ENCODE data around the gene RASEF. TPM values are rescaled to one million over a fixed set of nuclear protein-coding genes. Genes with fewer than 3 reads are reported as not detected.

RASEF gene
- polyA plus RNA-seq, 2 of the 4 experiments (the other 2 are of a cell fraction): 5.1 to 8.8 TPM

DNA sequence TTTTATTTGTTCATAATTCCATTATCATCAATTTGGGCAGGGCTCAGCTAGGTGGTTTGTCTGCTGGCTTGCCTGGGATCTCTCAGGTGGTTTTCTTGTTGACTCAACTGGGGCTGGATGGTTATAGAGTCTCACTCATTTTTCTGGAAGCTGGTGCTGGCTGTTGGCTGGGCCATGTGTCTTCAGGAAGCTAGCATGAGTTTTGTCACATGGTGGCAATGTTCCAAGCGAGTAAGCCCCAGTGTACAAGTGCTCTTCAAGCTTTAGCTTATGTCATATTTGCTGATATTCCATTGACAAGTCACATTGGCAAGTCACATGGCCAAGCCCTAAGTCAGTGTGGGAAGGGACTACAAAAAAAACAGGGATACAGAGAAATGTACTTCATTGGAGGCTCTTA, 2.3 kb upstream of the RASEF start:
- TF ChIP-seq ZNF302 (CRISPR knock-in tag; IDR thresholded peaks at IDR 0.05) (no peak), ZSCAN20 (CRISPR knock-in tag; IDR thresholded peaks at IDR 0.05) (no peak), HDAC2 (IDR thresholded peaks at IDR 0.05) (no peak), ZFP36 (IDR thresholded peaks at IDR 0.05; ENCODE audit: borderline replicate concordance, partially characterized antibody) (no peak), RAD21 (conservative IDR thresholded peaks at IDR 0.05 in 1 of 2, IDR thresholded peaks at IDR 0.05 in 1 of 2) (no peak), NFE2L2 (conservative IDR thresholded peaks at IDR 0.05; ENCODE audit: low read length) (no peak), GATA3 (IDR thresholded peaks at IDR 0.05; ENCODE audit: borderline replicate concordance) (no peak), JUN (IDR thresholded peaks at IDR 0.05) (no peak), TP53 (CRISPR knock-in tag; IDR thresholded peaks at IDR 0.05) (no peak), SREBF2 (IDR thresholded peaks at IDR 0.05) (no peak), FOSL2 (IDR thresholded peaks at IDR 0.05) (no peak), FOSL2 (CRISPR knock-in tag; IDR thresholded peaks at IDR 0.05) (no peak), MYC (IDR thresholded peaks at IDR 0.05; ENCODE audit: borderline replicate concordance, low read length) (no peak), FOXS1 (CRISPR knock-in tag; IDR thresholded peaks at IDR 0.05) (no peak)
- TF ChIP-seq, protein P1, sequence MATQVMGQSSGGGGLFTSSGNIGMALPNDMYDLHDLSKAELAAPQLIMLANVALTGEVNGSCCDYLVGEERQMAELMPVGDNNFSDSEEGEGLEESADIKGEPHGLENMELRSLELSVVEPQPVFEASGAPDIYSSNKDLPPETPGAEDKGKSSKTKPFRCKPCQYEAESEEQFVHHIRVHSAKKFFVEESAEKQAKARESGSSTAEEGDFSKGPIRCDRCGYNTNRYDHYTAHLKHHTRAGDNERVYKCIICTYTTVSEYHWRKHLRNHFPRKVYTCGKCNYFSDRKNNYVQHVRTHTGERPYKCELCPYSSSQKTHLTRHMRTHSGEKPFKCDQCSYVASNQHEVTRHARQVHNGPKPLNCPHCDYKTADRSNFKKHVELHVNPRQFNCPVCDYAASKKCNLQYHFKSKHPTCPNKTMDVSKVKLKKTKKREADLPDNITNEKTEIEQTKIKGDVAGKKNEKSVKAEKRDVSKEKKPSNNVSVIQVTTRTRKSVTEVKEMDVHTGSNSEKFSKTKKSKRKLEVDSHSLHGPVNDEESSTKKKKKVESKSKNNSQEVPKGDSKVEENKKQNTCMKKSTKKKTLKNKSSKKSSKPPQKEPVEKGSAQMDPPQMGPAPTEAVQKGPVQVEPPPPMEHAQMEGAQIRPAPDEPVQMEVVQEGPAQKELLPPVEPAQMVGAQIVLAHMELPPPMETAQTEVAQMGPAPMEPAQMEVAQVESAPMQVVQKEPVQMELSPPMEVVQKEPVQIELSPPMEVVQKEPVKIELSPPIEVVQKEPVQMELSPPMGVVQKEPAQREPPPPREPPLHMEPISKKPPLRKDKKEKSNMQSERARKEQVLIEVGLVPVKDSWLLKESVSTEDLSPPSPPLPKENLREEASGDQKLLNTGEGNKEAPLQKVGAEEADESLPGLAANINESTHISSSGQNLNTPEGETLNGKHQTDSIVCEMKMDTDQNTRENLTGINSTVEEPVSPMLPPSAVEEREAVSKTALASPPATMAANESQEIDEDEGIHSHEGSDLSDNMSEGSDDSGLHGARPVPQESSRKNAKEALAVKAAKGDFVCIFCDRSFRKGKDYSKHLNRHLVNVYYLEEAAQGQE (IDR thresholded peaks at IDR 0.05): no peak
- TF ChIP-seq, protein P2, sequence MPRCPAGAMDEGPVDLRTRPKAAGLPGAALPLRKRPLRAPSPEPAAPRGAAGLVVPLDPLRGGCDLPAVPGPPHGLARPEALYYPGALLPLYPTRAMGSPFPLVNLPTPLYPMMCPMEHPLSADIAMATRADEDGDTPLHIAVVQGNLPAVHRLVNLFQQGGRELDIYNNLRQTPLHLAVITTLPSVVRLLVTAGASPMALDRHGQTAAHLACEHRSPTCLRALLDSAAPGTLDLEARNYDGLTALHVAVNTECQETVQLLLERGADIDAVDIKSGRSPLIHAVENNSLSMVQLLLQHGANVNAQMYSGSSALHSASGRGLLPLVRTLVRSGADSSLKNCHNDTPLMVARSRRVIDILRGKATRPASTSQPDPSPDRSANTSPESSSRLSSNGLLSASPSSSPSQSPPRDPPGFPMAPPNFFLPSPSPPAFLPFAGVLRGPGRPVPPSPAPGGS (IDR thresholded peaks at IDR 0.05): no peak
- TF ChIP-seq, protein P3, sequence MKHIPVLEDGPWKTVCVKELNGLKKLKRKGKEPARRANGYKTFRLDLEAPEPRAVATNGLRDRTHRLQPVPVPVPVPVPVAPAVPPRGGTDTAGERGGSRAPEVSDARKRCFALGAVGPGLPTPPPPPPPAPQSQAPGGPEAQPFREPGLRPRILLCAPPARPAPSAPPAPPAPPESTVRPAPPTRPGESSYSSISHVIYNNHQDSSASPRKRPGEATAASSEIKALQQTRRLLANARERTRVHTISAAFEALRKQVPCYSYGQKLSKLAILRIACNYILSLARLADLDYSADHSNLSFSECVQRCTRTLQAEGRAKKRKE (CRISPR knock-in tag; IDR thresholded peaks at IDR 0.05; ENCODE audit: low read depth): no peak
- TF ChIP-seq, protein P4, sequence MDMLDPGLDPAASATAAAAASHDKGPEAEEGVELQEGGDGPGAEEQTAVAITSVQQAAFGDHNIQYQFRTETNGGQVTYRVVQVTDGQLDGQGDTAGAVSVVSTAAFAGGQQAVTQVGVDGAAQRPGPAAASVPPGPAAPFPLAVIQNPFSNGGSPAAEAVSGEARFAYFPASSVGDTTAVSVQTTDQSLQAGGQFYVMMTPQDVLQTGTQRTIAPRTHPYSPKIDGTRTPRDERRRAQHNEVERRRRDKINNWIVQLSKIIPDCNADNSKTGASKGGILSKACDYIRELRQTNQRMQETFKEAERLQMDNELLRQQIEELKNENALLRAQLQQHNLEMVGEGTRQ (IDR thresholded peaks at IDR 0.05): no peak; the same call in 1 of the 2 replicates
- TF ChIP-seq, protein P5, sequence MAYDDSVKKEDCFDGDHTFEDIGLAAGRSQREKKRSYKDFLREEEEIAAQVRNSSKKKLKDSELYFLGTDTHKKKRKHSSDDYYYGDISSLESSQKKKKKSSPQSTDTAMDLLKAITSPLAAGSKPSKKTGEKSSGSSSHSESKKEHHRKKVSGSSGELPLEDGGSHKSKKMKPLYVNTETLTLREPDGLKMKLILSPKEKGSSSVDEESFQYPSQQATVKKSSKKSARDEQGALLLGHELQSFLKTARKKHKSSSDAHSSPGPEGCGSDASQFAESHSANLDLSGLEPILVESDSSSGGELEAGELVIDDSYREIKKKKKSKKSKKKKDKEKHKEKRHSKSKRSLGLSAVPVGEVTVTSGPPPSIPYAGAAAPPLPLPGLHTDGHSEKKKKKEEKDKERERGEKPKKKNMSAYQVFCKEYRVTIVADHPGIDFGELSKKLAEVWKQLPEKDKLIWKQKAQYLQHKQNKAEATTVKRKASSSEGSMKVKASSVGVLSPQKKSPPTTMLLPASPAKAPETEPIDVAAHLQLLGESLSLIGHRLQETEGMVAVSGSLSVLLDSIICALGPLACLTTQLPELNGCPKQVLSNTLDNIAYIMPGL (CRISPR knock-in tag; IDR thresholded peaks at IDR 0.05; ENCODE audit: borderline replicate concordance): no peak
- ATAC-seq (no peak), FAIRE-seq (no peak), DNase-seq (ENCODE audit: low read depth in 1 of 2, low spot score in 1 of 2) (no peak)
- H3K9me3 ChIP-seq: no peaks in the 10 kb centered on the region
- no peak overlapping the region for H3K27ac ChIP-seq
- peaks cover 27% of the 10 kb centered on the region for H3K4me1 ChIP-seq
- POLR2A ChIA-PET: no interaction called here
- CTCF ChIA-PET: interaction anchor here (0.8 kb wide), 1 partner anchor 11 kb away, joined by 3 read pairs; no protein-coding TSS in a partner anchor
- H3K4me3 ChIP-seq: no peak overlapping the region
- no peak overlapping the region for H3K4me2 ChIP-seq
- 56% methylated on average over 1 of the region's 1 CpG for WGBS (ENCODE audit: missing lambda C conversion rate)
